Measurements from ENCODE around the gene IL17RC.
"Not testable (repeated sequence)": the region's sequence is repeated elsewhere in the genome, so short reads cannot be mapped to it uniquely, and the experiment has no call there.

DNA sequence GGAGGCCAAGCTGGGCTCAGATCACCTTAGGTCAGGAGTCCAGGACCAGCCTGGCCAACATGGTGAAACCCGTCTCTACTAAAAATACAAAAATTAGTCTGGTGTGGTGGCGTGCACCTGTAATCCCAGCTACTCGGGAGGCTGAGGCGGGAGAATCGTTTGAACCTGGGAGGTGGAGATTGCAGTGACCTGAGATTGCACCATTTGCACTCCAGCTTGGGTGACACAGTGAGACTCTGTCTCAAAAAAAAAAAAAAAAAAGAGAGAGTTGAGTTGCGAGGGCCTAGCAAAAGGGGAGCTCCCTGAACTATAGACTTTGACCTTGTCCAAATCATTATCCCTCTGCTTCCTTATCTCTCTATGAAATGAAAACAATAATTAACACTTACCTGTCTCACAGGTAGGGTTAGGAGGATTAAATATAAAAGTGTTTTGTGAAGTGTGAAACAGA lies 15.9 kb upstream of the IL17RC start:
- not testable (repeated sequence) for TF ChIP-seq CTCF (IDR thresholded peaks at IDR 0.05; ENCODE audit: low read depth, low read length, poor library complexity, severe bottlenecking); EZH2phosphoT487 (IDR thresholded peaks at IDR 0.05; ENCODE audit: borderline replicate concordance, low read length)
